HUES6 (cell line): ENCODE data around the gene CASD1.

Experiments
- H3K27ac ChIP-seq: 2 replicates; pipeline ENCODE4 v1.7.0; 2013; ENCODE audit warnings: low read depth, mild to moderate bottlenecking, low read length, inconsistent platforms
- H3K27me3 ChIP-seq: 2 replicates; pipeline ENCODE4 v1.6.1; 2013; ENCODE audit warnings: low read length; ENCODE audit not compliant: control insufficient read depth, insufficient read depth
- H3K36me3 ChIP-seq: 2 replicates; pipeline ENCODE4 v1.6.1; 2013; ENCODE audit warnings: low read length; ENCODE audit not compliant: control insufficient read depth, insufficient read depth
- H3K4me1 ChIP-seq: 2 replicates; pipeline ENCODE4 v1.6.1; 2013; ENCODE audit warnings: low read length; ENCODE audit not compliant: control insufficient read depth, insufficient read depth
- H3K4me3 ChIP-seq: 2 replicates; pipeline ENCODE4 v1.5.1; 2013; ENCODE audit warnings: low read depth, low read length
- H3K9ac ChIP-seq: one replicate; pipeline ENCODE4 v1.6.1; 2013; ENCODE audit warnings: mild to moderate bottlenecking, low read length
- H3K9me3 ChIP-seq: 2 replicates; pipeline ENCODE4 v1.6.1; 2013; ENCODE audit warnings: low read depth, low read length; ENCODE audit not compliant: control insufficient read depth, insufficient read depth

CASD1 gene

GRCh38 chr7:94559972-94560371 lies 50.4 kb downstream of the CASD1 start:
- no peak overlapping the region for H3K4me3 ChIP-seq

GRCh38 chr7:94561841-94562514 lies 52.4 kb downstream of the CASD1 start:
- Histone ChIP-seq H3K9me3 (no peaks in the 10 kb centered on the region), H3K4me1 (no peaks in the 10 kb centered on the region), H3K9ac (no peak overlapping the region), H3K36me3 (no peaks in the 10 kb centered on the region), H3K4me3 (no peak overlapping the region), H3K27ac (no peak overlapping the region), H3K27me3 (no peaks in the 10 kb centered on the region)

More at GRCh38 chr7:94559972-94560371, 50.4 kb downstream of the CASD1 start:
- H3K9me3 ChIP-seq, result no peaks in the 10 kb centered on the region
- no peak overlapping the region for H3K9ac ChIP-seq
- H3K27me3 ChIP-seq, result no peaks in the 10 kb centered on the region
- H3K4me1 ChIP-seq, result no peaks in the 10 kb centered on the region
- no peak overlapping the region for H3K27ac ChIP-seq
- H3K36me3 ChIP-seq, result peaks cover 11% of the 10 kb centered on the region; the same call in 1 of the 2 replicates

- Histone ChIP-seq H3K36me3 (no peaks in the 10 kb centered on the region), H3K9ac (no peak overlapping the region), H3K4me1 (no peaks in the 10 kb centered on the region), H3K27ac (no peak overlapping the region), H3K4me3 (no peak overlapping the region), H3K9me3 (no peaks in the 10 kb centered on the region), H3K27me3 (no peaks in the 10 kb centered on the region)
These were observed 52.9 kb downstream of the CASD1 start for GRCh38 chr7:94562525-94562924.

- no peaks in the 10 kb centered on the region for H3K4me1 ChIP-seq
- no peak overlapping the region for H3K27ac ChIP-seq
- no peaks in the 10 kb centered on the region for H3K27me3 ChIP-seq
- H3K9ac ChIP-seq, result no peak overlapping the region
- H3K9me3 ChIP-seq, result no peaks in the 10 kb centered on the region
- no peak overlapping the region for H3K4me3 ChIP-seq
- no peaks in the 10 kb centered on the region for H3K36me3 ChIP-seq
These were observed 55.8 kb downstream of the CASD1 start for GRCh38 chr7:94565247-94565894.

GRCh38 chr7:94567396-94567795 lies 57.8 kb downstream of the CASD1 start:
- Histone ChIP-seq H3K4me1 (no peaks in the 10 kb centered on the region), H3K4me3 (no peak overlapping the region), H3K9me3 (no peaks in the 10 kb centered on the region), H3K36me3 (no peaks in the 10 kb centered on the region), H3K9ac (no peak overlapping the region), H3K27me3 (no peaks in the 10 kb centered on the region), H3K27ac (no peak overlapping the region)

GRCh38 chr7:94571816-94572215 lies 62.2 kb downstream of the CASD1 start:
- Histone ChIP-seq H3K27ac (no peak overlapping the region), H3K9me3 (peaks cover 19% of the 10 kb centered on the region), H3K36me3 (no peaks in the 10 kb centered on the region), H3K27me3 (no peaks in the 10 kb centered on the region), H3K4me1 (no peaks in the 10 kb centered on the region), H3K9ac (no peak overlapping the region), H3K4me3 (no peak overlapping the region)

- Histone ChIP-seq H3K4me3 (no peak overlapping the region), H3K27ac (no peak overlapping the region), H3K27me3 (no peaks in the 10 kb centered on the region), H3K4me1 (0 out of 2 replicates have a peak, but pooled peaks cover 7% of the 10 kb centered on the region), H3K36me3 (no peaks in the 10 kb centered on the region), H3K9me3 (peaks cover 19% of the 10 kb centered on the region), H3K9ac (no peak overlapping the region)
These were observed 66.0 kb downstream of the CASD1 start for GRCh38 chr7:94575646-94576045.

- Histone ChIP-seq H3K36me3 (no peaks in the 10 kb centered on the region), H3K27me3 (no peaks in the 10 kb centered on the region), H3K4me3 (no peak overlapping the region), H3K9ac (no peak overlapping the region), H3K4me1 (0 out of 2 replicates have a peak, but pooled peaks cover 7% of the 10 kb centered on the region), H3K9me3 (peaks cover 19% of the 10 kb centered on the region), H3K27ac (no peak overlapping the region)
These were observed 66.7 kb downstream of the CASD1 start for GRCh38 chr7:94576316-94576715.

GRCh38 chr7:94577357-94577756 lies 67.7 kb downstream of the CASD1 start:
- no peaks in the 10 kb centered on the region for H3K36me3 ChIP-seq
- 0 out of 2 replicates have a peak overlapping the region, but pooled peaks have one; percentile 26 for H3K27ac ChIP-seq

GRCh38 chr7:94578614-94579013 lies 69.0 kb downstream of the CASD1 start:
- no peak overlapping the region for H3K27ac ChIP-seq

More at GRCh38 chr7:94577357-94577756, 67.7 kb downstream of the CASD1 start:
- Histone ChIP-seq H3K9me3 (peaks cover 19% of the 10 kb centered on the region), H3K27me3 (no peaks in the 10 kb centered on the region), H3K4me1 (0 out of 2 replicates have a peak, but pooled peaks cover 7% of the 10 kb centered on the region), H3K4me3 (no peak overlapping the region), H3K9ac (no peak overlapping the region)

GRCh38 chr7:94579470-94579869 lies 69.9 kb downstream of the CASD1 start:
- Histone ChIP-seq H3K27me3 (no peaks in the 10 kb centered on the region), H3K4me1 (0 out of 2 replicates have a peak, but pooled peaks cover 7% of the 10 kb centered on the region), H3K36me3 (no peaks in the 10 kb centered on the region), H3K9ac (no peak overlapping the region), H3K4me3 (no peak overlapping the region), H3K9me3 (peaks cover 17% of the 10 kb centered on the region), H3K27ac (no peak overlapping the region)

More at GRCh38 chr7:94578614-94579013, 69.0 kb downstream of the CASD1 start:
- no peak overlapping the region for H3K4me3 ChIP-seq
- H3K27me3 ChIP-seq, result no peaks in the 10 kb centered on the region
- H3K9me3 ChIP-seq, result peaks cover 17% of the 10 kb centered on the region
- no peaks in the 10 kb centered on the region for H3K36me3 ChIP-seq
- H3K9ac ChIP-seq, result no peak overlapping the region
- H3K4me1 ChIP-seq, result 0 out of 2 replicates have a peak, but pooled peaks cover 7% of the 10 kb centered on the region
